Subcutaneous adipose tissue (tissue), 4 donors: ENCODE results near the gene ADD3. TPM values are rescaled to one million over a fixed set of nuclear protein-coding genes. Genes with fewer than 3 reads are reported as not detected.

Source experiments
- total RNA-seq, 4 donors: library from RNA; depleted of rRNA; stranded (reverse); fragments of >200 nt; gene quantifications; one replicate each; pipeline ENCODE4 v1.1.0, GENCODE V29; 2016
- TF ChIP-seq, protein P1 (sequence below): fragments of 450-650 bp; IDR thresholded peaks from one replicate; pipeline ENCODE4 v1.5.1; 2016; ENCODE audit warnings: low read depth, mild to moderate bottlenecking, control low read depth, antibody characterized with exemption, moderate library complexity

ADD3 gene, protein sequence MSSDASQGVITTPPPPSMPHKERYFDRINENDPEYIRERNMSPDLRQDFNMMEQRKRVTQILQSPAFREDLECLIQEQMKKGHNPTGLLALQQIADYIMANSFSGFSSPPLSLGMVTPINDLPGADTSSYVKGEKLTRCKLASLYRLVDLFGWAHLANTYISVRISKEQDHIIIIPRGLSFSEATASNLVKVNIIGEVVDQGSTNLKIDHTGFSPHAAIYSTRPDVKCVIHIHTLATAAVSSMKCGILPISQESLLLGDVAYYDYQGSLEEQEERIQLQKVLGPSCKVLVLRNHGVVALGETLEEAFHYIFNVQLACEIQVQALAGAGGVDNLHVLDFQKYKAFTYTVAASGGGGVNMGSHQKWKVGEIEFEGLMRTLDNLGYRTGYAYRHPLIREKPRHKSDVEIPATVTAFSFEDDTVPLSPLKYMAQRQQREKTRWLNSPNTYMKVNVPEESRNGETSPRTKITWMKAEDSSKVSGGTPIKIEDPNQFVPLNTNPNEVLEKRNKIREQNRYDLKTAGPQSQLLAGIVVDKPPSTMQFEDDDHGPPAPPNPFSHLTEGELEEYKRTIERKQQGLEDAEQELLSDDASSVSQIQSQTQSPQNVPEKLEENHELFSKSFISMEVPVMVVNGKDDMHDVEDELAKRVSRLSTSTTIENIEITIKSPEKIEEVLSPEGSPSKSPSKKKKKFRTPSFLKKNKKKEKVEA
- total RNA-seq = 100 to 1,000 TPM; 139 to 654 (median 170) TPM

DNA sequence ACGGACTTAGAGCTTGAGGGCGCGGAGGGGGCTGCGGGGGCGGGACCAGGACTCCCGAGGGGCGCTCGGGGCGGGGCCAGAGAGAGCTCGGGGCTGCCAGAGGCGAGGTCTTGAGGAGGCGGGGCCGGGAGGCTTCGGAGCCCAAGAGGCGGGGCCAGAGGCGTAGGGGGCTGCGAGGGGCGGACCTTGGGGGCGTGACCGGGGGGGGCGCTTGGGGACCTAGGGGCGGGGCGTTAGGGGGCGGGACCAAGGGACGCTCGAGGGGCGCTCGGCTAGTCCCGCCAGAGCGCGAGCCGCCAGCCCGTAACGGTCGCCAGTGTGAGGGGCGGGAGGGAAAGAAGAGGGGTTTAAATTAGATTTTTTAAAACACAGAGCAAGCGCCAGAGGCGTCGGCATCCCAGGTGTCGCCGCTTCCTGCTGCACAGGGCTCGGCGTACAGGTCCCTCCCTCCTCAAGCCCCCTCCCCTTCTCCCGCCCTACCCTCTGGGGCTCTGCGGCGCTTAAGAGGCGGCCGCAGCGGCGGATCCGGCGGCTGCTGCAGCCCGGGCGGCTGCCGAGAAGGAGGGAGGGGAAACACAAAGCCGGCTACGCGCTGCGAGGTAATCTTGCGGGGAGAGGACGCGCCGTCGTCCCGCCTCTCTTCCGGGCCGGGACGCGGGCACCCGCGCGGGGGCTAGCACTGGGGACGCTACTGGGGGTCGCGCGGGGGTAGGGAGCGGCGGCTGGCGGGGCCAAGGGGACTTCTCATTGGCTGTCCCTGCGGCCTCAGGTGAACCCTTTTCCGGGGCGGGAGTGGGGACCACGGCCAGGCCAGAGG lies at the start of gene ADD3:
Gene ADD3 (plus strand): TSS at position 284 of the 817 bp plus-strand sequence. CDS start 92,670 bp downstream, outside the sequence.
- TF ChIP-seq, protein P1, sequence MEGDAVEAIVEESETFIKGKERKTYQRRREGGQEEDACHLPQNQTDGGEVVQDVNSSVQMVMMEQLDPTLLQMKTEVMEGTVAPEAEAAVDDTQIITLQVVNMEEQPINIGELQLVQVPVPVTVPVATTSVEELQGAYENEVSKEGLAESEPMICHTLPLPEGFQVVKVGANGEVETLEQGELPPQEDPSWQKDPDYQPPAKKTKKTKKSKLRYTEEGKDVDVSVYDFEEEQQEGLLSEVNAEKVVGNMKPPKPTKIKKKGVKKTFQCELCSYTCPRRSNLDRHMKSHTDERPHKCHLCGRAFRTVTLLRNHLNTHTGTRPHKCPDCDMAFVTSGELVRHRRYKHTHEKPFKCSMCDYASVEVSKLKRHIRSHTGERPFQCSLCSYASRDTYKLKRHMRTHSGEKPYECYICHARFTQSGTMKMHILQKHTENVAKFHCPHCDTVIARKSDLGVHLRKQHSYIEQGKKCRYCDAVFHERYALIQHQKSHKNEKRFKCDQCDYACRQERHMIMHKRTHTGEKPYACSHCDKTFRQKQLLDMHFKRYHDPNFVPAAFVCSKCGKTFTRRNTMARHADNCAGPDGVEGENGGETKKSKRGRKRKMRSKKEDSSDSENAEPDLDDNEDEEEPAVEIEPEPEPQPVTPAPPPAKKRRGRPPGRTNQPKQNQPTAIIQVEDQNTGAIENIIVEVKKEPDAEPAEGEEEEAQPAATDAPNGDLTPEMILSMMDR = no peak

DNA sequence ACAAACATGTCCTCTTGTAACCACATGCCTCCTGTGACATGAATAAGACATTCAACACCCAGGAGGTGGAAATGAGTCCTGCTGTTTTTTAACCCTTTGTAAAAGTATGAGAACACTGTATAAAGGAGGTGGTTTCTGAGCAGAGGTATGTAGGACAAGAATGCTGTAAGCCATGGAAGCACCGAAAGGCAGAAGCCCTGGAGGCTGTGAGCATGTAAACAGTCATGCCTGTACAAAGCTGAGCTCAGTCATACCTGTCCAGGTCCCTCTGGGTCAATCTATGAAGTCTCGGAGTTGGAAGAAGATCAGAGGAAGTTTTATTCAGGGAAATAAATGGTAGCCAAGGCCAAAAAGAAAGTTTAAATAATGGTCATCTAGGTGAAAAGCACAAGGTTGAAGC lies 49.7 kb upstream of the ADD3 start:
- TF ChIP-seq, protein P1 = no peak

DNA sequence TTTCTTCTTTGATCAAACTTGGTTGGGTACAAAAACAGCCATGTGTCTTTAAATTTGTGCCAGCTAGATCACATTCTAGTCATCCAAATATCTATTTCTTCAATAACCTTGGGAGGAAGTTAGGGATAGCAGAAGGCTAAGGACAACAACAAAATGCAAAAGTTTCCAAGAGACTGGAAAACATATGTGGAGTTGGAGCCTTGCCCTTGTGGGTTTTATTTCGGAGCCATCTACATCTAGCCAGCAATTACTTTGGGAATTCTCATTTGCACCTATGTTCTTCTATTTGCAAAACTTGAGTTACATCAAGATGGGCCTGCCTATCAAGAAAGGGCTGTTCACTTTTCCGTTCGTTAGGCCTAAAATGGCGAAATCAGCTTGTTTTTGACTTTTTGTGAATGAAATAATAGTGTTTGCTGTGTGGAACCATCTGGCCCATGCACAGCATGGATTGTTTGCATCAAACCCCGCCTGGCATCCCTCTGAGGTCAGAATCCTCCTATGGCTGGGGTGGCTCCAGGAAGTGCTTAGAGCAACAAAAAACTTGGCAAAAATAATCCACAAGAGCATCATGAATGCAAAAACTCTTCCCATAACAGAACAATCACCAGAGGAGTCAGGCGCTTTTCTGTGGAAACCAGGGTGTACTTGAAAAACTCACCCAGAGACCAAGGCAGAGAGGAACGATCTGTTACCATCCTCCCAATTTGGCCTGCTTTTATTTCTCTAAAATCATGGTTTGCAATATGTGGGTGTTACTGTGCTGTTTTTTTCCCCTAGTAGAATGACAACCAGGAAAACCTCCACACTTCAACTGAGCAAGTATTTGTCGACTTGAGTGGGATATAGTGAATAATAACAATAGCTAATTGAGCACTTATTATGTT lies 48.3 kb upstream of the ADD3 start:
- TF ChIP-seq, protein P1 = no peak

DNA sequence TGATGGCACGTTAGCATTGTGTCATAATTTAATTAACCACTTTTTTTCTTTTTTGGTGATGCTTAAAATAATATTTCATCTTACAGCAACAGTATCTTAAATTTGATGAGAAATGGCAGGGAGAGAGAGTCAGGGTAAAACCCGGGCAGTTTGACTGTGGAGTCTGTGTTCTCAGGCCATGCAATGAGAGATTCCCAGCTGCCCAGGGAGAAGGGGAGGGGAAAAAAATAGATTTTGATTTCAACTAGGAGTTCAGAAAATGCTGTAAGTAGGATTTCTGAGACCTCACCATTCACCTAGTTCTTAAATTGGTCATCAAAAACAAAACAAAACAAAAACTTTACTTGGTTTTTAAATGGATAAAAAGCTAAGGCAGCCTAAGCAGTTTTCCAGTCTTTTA lies 47.1 kb upstream of the ADD3 start:
- TF ChIP-seq, protein P1 = no peak

DNA sequence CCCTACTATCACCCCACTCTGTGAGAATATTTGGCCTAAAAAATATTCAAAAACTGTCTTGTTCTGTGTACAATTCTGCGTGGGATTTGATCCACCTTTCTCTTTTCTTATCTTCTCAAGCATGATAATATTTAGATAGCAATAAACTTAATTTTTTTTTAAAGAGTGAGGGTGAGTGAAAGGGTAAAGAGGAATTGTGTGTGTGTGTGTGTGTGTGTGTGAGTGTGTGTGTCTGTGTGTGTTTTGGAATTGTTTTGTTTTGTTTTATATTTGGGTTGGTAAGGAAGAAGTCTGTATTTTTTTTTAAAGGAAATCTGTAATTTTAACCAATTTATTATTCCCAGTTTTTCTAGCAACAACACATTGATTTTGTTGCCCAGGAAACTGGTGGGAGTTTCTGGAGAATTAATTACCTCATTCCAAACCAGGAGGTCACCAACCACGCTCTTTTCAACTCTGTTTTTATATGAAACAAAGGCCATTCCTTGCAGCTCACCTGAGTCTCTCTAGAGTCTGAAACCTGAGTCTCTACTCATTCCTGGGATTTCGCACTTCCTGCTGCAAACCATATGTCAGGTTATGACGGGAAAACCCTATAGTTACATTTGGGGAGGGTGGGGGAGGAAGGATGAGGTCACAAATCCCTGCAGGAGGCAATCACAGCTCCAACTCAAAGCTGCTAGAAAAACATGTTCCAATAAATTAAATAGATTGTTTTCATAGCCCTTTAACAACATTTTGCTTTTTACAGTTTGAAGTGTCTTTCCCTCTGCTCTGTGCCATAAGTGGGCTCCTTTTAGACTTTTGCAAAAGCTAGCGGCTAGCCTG lies 46.4 kb upstream of the ADD3 start:
- TF ChIP-seq, protein P1 = no peak

DNA sequence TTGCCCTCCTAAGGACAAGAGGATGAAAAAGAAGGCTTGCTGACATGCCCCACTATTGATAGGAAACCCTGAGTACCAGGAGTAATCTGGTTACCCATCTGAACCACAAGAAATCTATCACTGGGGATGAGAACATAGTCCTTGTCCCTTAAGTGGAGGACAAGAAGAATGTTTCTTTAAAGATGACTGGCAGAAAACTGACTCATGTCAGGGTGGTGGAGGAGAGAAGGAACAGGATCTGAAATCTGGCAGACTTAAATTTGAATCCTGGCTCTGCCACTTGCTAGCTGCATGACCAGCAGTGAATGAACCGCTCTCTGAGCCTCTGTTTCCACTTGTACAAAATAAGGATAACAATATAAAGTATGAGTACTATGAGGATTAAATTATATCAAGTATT lies 45.5 kb upstream of the ADD3 start:
- TF ChIP-seq, protein P1 = no peak
